Kidney glomerular epithelial cell (primary cell): ENCODE measurements around the gene SLC15A3.

Experiments
- DNase-seq: peaks from one replicate; lab custom pipeline; 2025; lab: John Stamatoyannopoulos, UW

SLC15A3 gene

DNA sequence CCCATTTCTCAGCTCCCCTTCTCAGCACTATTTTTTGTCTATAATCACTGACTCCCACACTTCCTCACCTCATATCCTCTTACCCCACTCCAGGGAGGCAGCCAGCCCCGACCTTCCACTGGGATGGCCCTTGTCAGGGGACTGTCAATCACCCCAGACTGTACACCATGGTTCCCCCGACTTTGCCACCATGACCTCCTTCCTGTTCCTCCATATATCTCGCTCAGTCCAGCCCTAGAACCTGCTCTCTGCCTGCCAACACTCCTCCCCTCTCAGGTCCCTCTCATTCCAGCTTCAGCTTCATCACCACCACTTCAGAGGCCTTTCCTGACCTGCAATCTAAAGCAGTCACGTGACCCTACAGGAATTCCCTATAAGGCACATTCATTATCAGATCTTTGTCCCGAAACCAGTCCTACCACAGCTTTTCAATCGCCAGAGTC, 62.1 kb downstream of the SLC15A3 start:
- no peak for DNase-seq

GRCh38 chr11:60887556-60887955, 64.4 kb downstream of the SLC15A3 start:
- peak; percentile 34 for DNase-seq
